ENCODE data around the gene PLCB1. TPM values are rescaled to one million over a fixed set of nuclear protein-coding genes. Genes with fewer than 3 reads are reported as not detected.

Gene PLCB1
- total and polyA plus RNA-seq, 10 of the 15 experiments (the other 5 are each of a cell fraction or from before 2014, with no cell fraction given) = 0.05 to 5.3 (median 0.17) TPM; not detected in 1

DNA sequence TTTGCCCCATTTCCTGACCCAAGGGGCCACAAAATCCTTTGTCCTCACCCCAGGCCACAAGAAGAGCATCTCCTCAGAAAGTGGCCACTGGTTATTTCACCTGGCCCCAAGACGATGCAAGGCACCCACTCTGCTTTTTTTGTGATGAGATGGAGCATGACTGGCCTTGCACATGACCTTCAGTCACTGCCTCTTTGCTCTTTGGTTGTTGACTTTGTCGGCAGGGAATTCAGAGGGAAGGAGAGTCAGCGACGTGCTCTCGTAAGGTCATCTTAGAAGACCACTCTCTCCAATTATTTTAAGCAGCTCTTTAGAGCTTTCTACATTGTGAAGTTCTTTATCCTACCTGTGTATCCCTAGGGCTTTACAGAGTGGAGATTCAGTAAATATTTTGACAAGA is 306.7 kb downstream of the PLCB1 start:
- WGBS (ENCODE audit: insufficient coverage, insufficient replicate concordance, low lambda C conversion rate, missing lambda C conversion rate) = 47% methylated on average over 5 of the region's 5 CpGs
- no peaks in the 10 kb centered on the region; the same call in 2 of the 3 replicates for H3K9me3 ChIP-seq (replicated peaks; ENCODE audit: control insufficient read depth, insufficient read depth, low read length)
- intact Hi-C loops (cut with micrococcal nuclease; ENCODE audit: unreplicated experiment) (no loop called here), in situ Hi-C loops (cut with MboI) (no loop called here)
- ChIA-PET CTCF (interaction anchor here (1.6 kb wide), 1 partner anchor 283 kb away, joined by 6 read pairs; no protein-coding TSS in a partner anchor), SMC1A (ENCODE audit: uncharacterized antibody, unreplicated experiment) (no interaction called here), POLR2A (no interaction called here), RAD21 (ENCODE audit: unreplicated experiment) (no interaction called here)
- H3K9ac ChIP-seq (ENCODE audit: control insufficient read depth, insufficient read depth, low read length) = no peak overlapping the region
- H3K36me3 ChIP-seq (ENCODE audit: control insufficient read depth in 2 of 2, insufficient read depth in 2 of 2, low read length in 1 of 2) = no peaks in the 10 kb centered on the region
- no TSS peak for BruUV-seq (replicated peaks)
- H3K4me3 ChIP-seq = no peak overlapping the region
- no peaks in the 10 kb centered on the region for H4K20me1 ChIP-seq (ENCODE audit: control insufficient read depth, insufficient read depth)
- H3K4me2 ChIP-seq (ENCODE audit: control insufficient read depth, insufficient read depth) = no peak overlapping the region
- H3K27me3 ChIP-seq (replicated peaks in 1 of 2; ENCODE audit: control insufficient read depth in 2 of 2, insufficient read depth in 2 of 2, low read length in 1 of 2) = no peaks in the 10 kb centered on the region
- TF ChIP-seq KDM1A (IDR thresholded peaks at IDR 0.05; ENCODE audit: borderline replicate concordance) (no peak), BACH1 (IDR thresholded peaks at IDR 0.05; ENCODE audit: borderline replicate concordance) (no peak), EED (IDR thresholded peaks at IDR 0.05; ENCODE audit: low read depth) (no peak), POLR2AphosphoS2 (IDR thresholded peaks at IDR 0.05; ENCODE audit: low read depth, low read length) (no peak)
- ATAC-seq (no peak), FAIRE-seq (no peak), DNase-seq (ENCODE audit: low read depth, low spot score) (no peak)
- no peaks in the 10 kb centered on the region for H3K4me1 ChIP-seq (ENCODE audit: control insufficient read depth, insufficient read depth, low read length)
- no peak overlapping the region for H3K27ac ChIP-seq (ENCODE audit: control insufficient read depth, insufficient read depth)
- no peak overlapping the region for H2AFZ ChIP-seq (ENCODE audit: control insufficient read depth, low read depth, low read length)
- no peaks in the 10 kb centered on the region for H3K79me2 ChIP-seq (ENCODE audit: control insufficient read depth, insufficient read depth, low read length)

DNA sequence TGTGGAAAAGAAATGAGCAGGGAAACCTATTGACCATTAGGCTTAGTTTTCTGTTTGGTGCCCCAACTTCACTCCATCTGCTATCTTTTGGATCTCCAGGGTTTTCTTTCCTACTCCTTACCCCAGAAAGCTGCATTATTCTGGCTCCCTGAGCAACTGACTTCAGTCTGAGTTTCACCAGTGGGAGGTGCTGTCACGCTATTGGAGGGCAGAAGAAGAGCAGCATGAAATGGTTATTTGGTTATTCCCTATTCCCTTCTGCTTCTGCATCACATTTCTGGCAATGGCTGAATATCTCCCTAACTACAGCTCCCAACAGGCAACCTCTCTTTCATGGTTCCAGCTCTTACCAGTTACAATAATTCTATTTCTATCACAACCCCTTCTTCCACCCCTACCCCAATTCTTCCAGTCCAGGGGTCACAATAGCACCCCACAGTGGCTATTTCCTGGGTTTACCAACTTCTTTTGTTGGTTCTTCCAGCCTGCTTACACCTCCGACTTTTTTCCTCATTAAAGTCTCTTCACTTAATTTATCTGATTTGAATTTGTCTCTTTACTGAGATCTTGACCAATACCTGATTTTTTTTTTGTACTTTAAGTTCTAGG is 311.5 kb downstream of the PLCB1 start:
- RAD21 ChIA-PET (ENCODE audit: unreplicated experiment) = no interaction called here
- no TSS peak for BruUV-seq (replicated peaks)
- no peak for TF ChIP-seq FOS (IDR thresholded peaks at IDR 0.05; ENCODE audit: borderline replicate concordance, extremely low read depth, insufficient read length)
- TF ChIP-seq, protein P1, sequence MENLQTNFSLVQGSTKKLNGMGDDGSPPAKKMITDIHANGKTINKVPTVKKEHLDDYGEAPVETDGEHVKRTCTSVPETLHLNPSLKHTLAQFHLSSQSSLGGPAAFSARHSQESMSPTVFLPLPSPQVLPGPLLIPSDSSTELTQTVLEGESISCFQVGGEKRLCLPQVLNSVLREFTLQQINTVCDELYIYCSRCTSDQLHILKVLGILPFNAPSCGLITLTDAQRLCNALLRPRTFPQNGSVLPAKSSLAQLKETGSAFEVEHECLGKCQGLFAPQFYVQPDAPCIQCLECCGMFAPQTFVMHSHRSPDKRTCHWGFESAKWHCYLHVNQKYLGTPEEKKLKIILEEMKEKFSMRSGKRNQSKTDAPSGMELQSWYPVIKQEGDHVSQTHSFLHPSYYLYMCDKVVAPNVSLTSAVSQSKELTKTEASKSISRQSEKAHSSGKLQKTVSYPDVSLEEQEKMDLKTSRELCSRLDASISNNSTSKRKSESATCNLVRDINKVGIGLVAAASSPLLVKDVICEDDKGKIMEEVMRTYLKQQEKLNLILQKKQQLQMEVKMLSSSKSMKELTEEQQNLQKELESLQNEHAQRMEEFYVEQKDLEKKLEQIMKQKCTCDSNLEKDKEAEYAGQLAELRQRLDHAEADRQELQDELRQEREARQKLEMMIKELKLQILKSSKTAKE (IDR thresholded peaks at IDR 0.05; ENCODE audit: low read depth, poor library complexity, severe bottlenecking) = no peak
- no peak for TF ChIP-seq STAT1 (conservative IDR thresholded peaks at IDR 0.05)
- TF ChIP-seq, protein P2, sequence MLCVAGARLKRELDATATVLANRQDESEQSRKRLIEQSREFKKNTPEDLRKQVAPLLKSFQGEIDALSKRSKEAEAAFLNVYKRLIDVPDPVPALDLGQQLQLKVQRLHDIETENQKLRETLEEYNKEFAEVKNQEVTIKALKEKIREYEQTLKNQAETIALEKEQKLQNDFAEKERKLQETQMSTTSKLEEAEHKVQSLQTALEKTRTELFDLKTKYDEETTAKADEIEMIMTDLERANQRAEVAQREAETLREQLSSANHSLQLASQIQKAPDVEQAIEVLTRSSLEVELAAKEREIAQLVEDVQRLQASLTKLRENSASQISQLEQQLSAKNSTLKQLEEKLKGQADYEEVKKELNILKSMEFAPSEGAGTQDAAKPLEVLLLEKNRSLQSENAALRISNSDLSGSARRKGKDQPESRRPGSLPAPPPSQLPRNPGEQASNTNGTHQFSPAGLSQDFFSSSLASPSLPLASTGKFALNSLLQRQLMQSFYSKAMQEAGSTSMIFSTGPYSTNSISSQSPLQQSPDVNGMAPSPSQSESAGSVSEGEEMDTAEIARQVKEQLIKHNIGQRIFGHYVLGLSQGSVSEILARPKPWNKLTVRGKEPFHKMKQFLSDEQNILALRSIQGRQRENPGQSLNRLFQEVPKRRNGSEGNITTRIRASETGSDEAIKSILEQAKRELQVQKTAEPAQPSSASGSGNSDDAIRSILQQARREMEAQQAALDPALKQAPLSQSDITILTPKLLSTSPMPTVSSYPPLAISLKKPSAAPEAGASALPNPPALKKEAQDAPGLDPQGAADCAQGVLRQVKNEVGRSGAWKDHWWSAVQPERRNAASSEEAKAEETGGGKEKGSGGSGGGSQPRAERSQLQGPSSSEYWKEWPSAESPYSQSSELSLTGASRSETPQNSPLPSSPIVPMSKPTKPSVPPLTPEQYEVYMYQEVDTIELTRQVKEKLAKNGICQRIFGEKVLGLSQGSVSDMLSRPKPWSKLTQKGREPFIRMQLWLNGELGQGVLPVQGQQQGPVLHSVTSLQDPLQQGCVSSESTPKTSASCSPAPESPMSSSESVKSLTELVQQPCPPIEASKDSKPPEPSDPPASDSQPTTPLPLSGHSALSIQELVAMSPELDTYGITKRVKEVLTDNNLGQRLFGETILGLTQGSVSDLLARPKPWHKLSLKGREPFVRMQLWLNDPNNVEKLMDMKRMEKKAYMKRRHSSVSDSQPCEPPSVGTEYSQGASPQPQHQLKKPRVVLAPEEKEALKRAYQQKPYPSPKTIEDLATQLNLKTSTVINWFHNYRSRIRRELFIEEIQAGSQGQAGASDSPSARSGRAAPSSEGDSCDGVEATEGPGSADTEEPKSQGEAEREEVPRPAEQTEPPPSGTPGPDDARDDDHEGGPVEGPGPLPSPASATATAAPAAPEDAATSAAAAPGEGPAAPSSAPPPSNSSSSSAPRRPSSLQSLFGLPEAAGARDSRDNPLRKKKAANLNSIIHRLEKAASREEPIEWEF (IDR thresholded peaks at IDR 0.05; ENCODE audit: insufficient replicate concordance, low read depth, low read length) = no peak
- no peak for TF ChIP-seq IKZF1 (conservative IDR thresholded peaks at IDR 0.05)
- no peak for TF ChIP-seq BHLHE40 (IDR thresholded peaks at IDR 0.05; ENCODE audit: borderline replicate concordance in 1 of 2, low read depth in 2 of 2, low read length in 1 of 2)

More for the DNA sequence above, 311.5 kb downstream of the PLCB1 start:
- intact Hi-C loops (cut with micrococcal nuclease; ENCODE audit: unreplicated experiment) = no loop called here
- ChIA-PET POLR2A (no interaction called here), SMC1A (ENCODE audit: uncharacterized antibody, unreplicated experiment) (interaction anchor here (1.2 kb wide), 1 partner anchor 38 kb away, joined by 3 read pairs; no protein-coding TSS in a partner anchor), CTCF (no interaction called here)
- DNase-seq (ENCODE audit: low read depth, low spot score) (no peak), FAIRE-seq (no peak), ATAC-seq (no peak)
- 5% methylated on average over 2 of the region's 2 CpGs for WGBS (ENCODE audit: insufficient coverage, insufficient replicate concordance, low lambda C conversion rate, missing lambda C conversion rate)
- Histone ChIP-seq H4K20me1 (ENCODE audit: control insufficient read depth, insufficient read depth) (no peaks in the 10 kb centered on the region), H2AFZ (ENCODE audit: control insufficient read depth, low read depth, low read length) (no peak overlapping the region), H3K79me2 (ENCODE audit: control insufficient read depth, insufficient read depth, low read length) (no peaks in the 10 kb centered on the region), H3K9ac (ENCODE audit: control insufficient read depth, insufficient read depth, low read length) (no peak overlapping the region), H3K27ac (ENCODE audit: control insufficient read depth, insufficient read depth) (no peak overlapping the region), H3K4me3 (no peak overlapping the region), H3K36me3 (ENCODE audit: control insufficient read depth in 2 of 2, insufficient read depth in 2 of 2, low read length in 1 of 2) (no peaks in the 10 kb centered on the region), H3K4me1 (ENCODE audit: control insufficient read depth, insufficient read depth, low read length) (no peaks in the 10 kb centered on the region), H3K27me3 (replicated peaks in 1 of 2; ENCODE audit: control insufficient read depth in 2 of 2, insufficient read depth in 2 of 2, low read length in 1 of 2) (no peaks in the 10 kb centered on the region), H3K4me2 (ENCODE audit: control insufficient read depth, insufficient read depth) (no peak overlapping the region), H3K9me3 (replicated peaks; ENCODE audit: control insufficient read depth, insufficient read depth, low read length) (no peaks in the 10 kb centered on the region; the same call in 2 of the 3 replicates)
- in situ Hi-C loops (cut with MboI) = no loop called here
